Effector memory CD8-positive, alpha-beta T cell (primary cell): Measurements from ENCODE around the gene ABO.
"Not testable (repeated sequence)": the region's sequence is repeated elsewhere in the genome, so short reads cannot be mapped to it uniquely, and the experiment has no call there.

Experiments used
- ATAC-seq: fragments of 150-1000 bp; cut with Tn5 transposase; replicated peaks from 2 replicates; pipeline ENCODE4 v1.10.0; 2021; ENCODE audit warnings: mild to moderate bottlenecking, moderate library complexity
- DNase-seq, 3 experiments: peaks; one replicate each; pipeline ENCODE4 v3.0.0; 2021
- H3K27ac Mint-ChIP-seq, 2 donors: one replicate each; pipeline ENCODE4 v1.8.0; 2022; ENCODE audit warnings: mild to moderate bottlenecking in 2 of 2, mixed read lengths in 2 of 2, moderate library complexity in 2 of 2
- H3K27me3 Mint-ChIP-seq, 2 donors: one replicate each; pipeline ENCODE4 v1.8.0; 2022; ENCODE audit warnings: mixed read lengths in 2 of 2
- H3K36me3 Mint-ChIP-seq: one replicate; pipeline ENCODE4 v1.8.0; 2022; ENCODE audit warnings: mild to moderate bottlenecking, moderate library complexity, mixed read lengths; ENCODE audit not compliant: insufficient read depth
- H3K4me1 Mint-ChIP-seq, 2 donors: one replicate each; pipeline ENCODE4 v1.8.0; 2022; ENCODE audit warnings: low read depth in 2 of 2, mixed read lengths in 2 of 2
- H3K4me3 Mint-ChIP-seq, 2 donors: one replicate each; pipeline ENCODE4 v1.8.0; 2022; ENCODE audit warnings: mild to moderate bottlenecking in 2 of 2, mixed read lengths in 2 of 2, moderate library complexity in 2 of 2
- H3K9me3 Mint-ChIP-seq, 2 donors: one replicate each; pipeline ENCODE4 v1.8.0; 2022; ENCODE audit warnings: mixed read lengths in 2 of 2

Gene ABO

GRCh38 chr9:133304477-133305377, 29.7 kb upstream of the ABO start:
- Mint-ChIP-seq H3K4me3 (no peak overlapping the region), H3K36me3 (peaks cover 5% of the 10 kb centered on the region), H3K4me1 (no peaks in the 10 kb centered on the region), H3K27me3 (peaks cover 30 to 54% of the 10 kb centered on the region in 2 donors), H3K9me3 (no peaks in the 10 kb centered on the region), H3K27ac (no peak overlapping the region)
- DNase-seq (no peak), ATAC-seq (no peak)

GRCh38 chr9:133304158-133304470, 29.1 kb upstream of the ABO start:
- no peaks in the 10 kb centered on the region for H3K4me1 Mint-ChIP-seq
- H3K36me3 Mint-ChIP-seq = peaks cover 5% of the 10 kb centered on the region
- H3K9me3 Mint-ChIP-seq = no peaks in the 10 kb centered on the region
- peaks cover 30 to 54% of the 10 kb centered on the region in 2 donors for H3K27me3 Mint-ChIP-seq
- H3K27ac Mint-ChIP-seq = no peak overlapping the region
- no peak for DNase-seq
- no peak overlapping the region for H3K4me3 Mint-ChIP-seq
- ATAC-seq = no peak

- Mint-ChIP-seq H3K4me3 (no peak overlapping the region), H3K36me3 (peaks cover 5% of the 10 kb centered on the region)
Measured at GRCh38 chr9:133303266-133304157, 28.5 kb upstream of the ABO start.

GRCh38 chr9:133301253-133302230, 26.5 kb upstream of the ABO start:
- Mint-ChIP-seq H3K4me3 (no peak overlapping the region), H3K9me3 (no peaks in the 10 kb centered on the region), H3K27ac (no peak overlapping the region), H3K4me1 (no peaks in the 10 kb centered on the region), H3K36me3 (peaks cover 5% of the 10 kb centered on the region), H3K27me3 (peaks cover 25 to 48% of the 10 kb centered on the region in 2 donors)
- no peak for DNase-seq
- no peak for ATAC-seq

More at GRCh38 chr9:133303266-133304157, 28.5 kb upstream of the ABO start:
- DNase-seq (no peak), ATAC-seq (no peak)
- no peak overlapping the region for H3K27ac Mint-ChIP-seq
- peaks cover 24 to 49% of the 10 kb centered on the region in 2 donors for H3K27me3 Mint-ChIP-seq
- no peaks in the 10 kb centered on the region for H3K9me3 Mint-ChIP-seq
- H3K4me1 Mint-ChIP-seq = no peaks in the 10 kb centered on the region

GRCh38 chr9:133299996-133300395, 25.0 kb upstream of the ABO start:
- ATAC-seq, H3K27ac Mint-ChIP-seq, H3K4me3 Mint-ChIP-seq, DNase-seq, H3K4me1 Mint-ChIP-seq, H3K9me3 Mint-ChIP-seq, H3K36me3 Mint-ChIP-seq: not testable (repeated sequence)
- peaks cover 23 to 50% of the 10 kb centered on the region in 2 donors for H3K27me3 Mint-ChIP-seq

GRCh38 chr9:133294257-133294656, 19.3 kb upstream of the ABO start:
- Mint-ChIP-seq H3K27ac (no peak overlapping the region), H3K36me3 (no peaks in the 10 kb centered on the region), H3K9me3 (peaks cover 0 to 2% of the 10 kb centered on the region in 2 donors), H3K4me1 (no peaks in the 10 kb centered on the region), H3K27me3 (peaks cover 54 to 66% of the 10 kb centered on the region in 2 donors), H3K4me3 (no peak overlapping the region)
- DNase-seq (no peak), ATAC-seq (no peak)

GRCh38 chr9:133290751-133291302, 15.8 kb upstream of the ABO start:
- no peak for DNase-seq
- H3K27me3 Mint-ChIP-seq = peaks cover 38 to 39% of the 10 kb centered on the region in 2 donors
- ATAC-seq = no peak

GRCh38 chr9:133286523-133286922, 11.5 kb upstream of the ABO start:
- H3K4me3 Mint-ChIP-seq = no peak overlapping the region
- no peaks in the 10 kb centered on the region for H3K4me1 Mint-ChIP-seq
- no peaks in the 10 kb centered on the region for H3K36me3 Mint-ChIP-seq
- H3K27ac Mint-ChIP-seq = no peak overlapping the region
- peaks cover 0 to 2% of the 10 kb centered on the region in 2 donors for H3K9me3 Mint-ChIP-seq
- DNase-seq (no peak), ATAC-seq (no peak)
- H3K27me3 Mint-ChIP-seq = peaks cover 9 to 17% of the 10 kb centered on the region in 2 donors

More at GRCh38 chr9:133290751-133291302, 15.8 kb upstream of the ABO start:
- H3K9me3 Mint-ChIP-seq = peaks cover 0 to 2% of the 10 kb centered on the region in 2 donors
- H3K36me3 Mint-ChIP-seq = no peaks in the 10 kb centered on the region
- H3K4me3 Mint-ChIP-seq = no peak overlapping the region
- H3K27ac Mint-ChIP-seq = no peak overlapping the region
- H3K4me1 Mint-ChIP-seq = no peaks in the 10 kb centered on the region

GRCh38 chr9:133285252-133285775, 10.3 kb upstream of the ABO start:
- Mint-ChIP-seq H3K4me3 (no peak overlapping the region), H3K36me3 (no peaks in the 10 kb centered on the region), H3K27me3 (peaks cover 3 to 13% of the 10 kb centered on the region in 2 donors), H3K27ac (no peak overlapping the region), H3K4me1 (no peaks in the 10 kb centered on the region), H3K9me3 (peaks cover 0 to 2% of the 10 kb centered on the region in 2 donors)
- DNase-seq = no peak
- ATAC-seq = no peak

- no peaks in the 10 kb centered on the region for H3K4me1 Mint-ChIP-seq
- H3K9me3 Mint-ChIP-seq = no peaks in the 10 kb centered on the region
- no peak overlapping the region for H3K27ac Mint-ChIP-seq
- H3K27me3 Mint-ChIP-seq = peaks cover 0 to 14% of the 10 kb centered on the region in 2 donors
- ATAC-seq = no peak
- no peaks in the 10 kb centered on the region for H3K36me3 Mint-ChIP-seq
- DNase-seq = no peak
- no peak overlapping the region for H3K4me3 Mint-ChIP-seq
Measured at GRCh38 chr9:133284362-133284761, 9.4 kb upstream of the ABO start.

GRCh38 chr9:133283255-133284032, 8.4 kb upstream of the ABO start:
- H3K4me1 Mint-ChIP-seq, ATAC-seq, H3K9me3 Mint-ChIP-seq, H3K27ac Mint-ChIP-seq, H3K4me3 Mint-ChIP-seq, DNase-seq, H3K36me3 Mint-ChIP-seq: not testable (repeated sequence)
- H3K27me3 Mint-ChIP-seq = peaks cover 3 to 22% of the 10 kb centered on the region in 2 donors
